ENCODE measurements around the gene ZNF225.

The ZNF225 gene

DNA sequence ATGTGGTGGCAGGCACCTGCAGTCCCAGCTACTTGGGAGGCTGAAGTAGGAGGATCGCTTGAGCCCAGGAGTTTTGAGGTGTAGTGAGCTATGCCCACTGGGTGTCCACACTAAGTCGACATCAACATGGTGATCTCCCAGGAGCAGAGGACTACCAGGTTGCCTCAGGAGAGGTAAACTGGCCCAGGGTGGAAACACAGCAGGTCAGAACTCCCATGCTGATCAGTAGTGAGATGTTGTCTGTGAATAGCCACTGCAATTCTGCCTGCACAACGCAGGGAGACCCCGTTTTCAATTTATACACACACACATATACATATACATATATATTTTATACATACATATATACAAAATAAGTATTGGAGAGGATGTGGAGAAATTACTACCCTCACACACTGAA, 21.1 kb upstream of the ZNF225 start:
- H3K4me3 ChIP-seq (ENCODE audit: low read depth, low read length): no peak overlapping the region
- TF ChIP-seq CTCF (IDR thresholded peaks at IDR 0.05; ENCODE audit: borderline replicate concordance, insufficient read depth, low read depth, low read length): no peak

GRCh38 chr19:44093931-44094765, 19.1 kb upstream of the ZNF225 start, which contains the start of gene ZNF224:
ZNF224 (plus strand) TSS chr19:44094361; CDS start chr19:44097874, 3,513 bp downstream.
- peak within 1 kb of the TSS; percentile 72 for H3K4me3 ChIP-seq (ENCODE audit: low read depth, low read length)
- no peak for TF ChIP-seq CTCF (IDR thresholded peaks at IDR 0.05; ENCODE audit: borderline replicate concordance, insufficient read depth, low read depth, low read length)

DNA sequence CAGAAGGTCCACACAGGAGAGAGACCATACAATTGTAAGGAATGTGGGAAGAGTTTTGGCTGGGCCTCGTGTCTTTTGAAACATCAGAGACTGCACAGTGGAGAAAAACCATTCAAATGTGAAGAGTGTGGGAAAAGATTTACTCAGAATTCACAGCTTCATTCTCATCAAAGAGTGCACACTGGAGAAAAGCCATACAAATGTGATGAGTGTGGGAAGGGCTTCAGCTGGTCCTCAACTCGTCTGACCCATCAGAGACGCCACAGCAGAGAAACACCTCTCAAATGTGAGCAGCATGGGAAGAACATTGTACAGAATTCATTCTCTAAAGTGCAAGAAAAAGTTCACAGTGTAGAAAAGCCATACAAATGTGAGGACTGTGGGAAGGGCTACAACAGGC, 5.4 kb upstream of the ZNF225 start:
- no peak overlapping the region for H3K4me3 ChIP-seq (ENCODE audit: low read depth, low read length)
- TF ChIP-seq CTCF (IDR thresholded peaks at IDR 0.05; ENCODE audit: borderline replicate concordance, insufficient read depth, low read depth, low read length): no peak

DNA sequence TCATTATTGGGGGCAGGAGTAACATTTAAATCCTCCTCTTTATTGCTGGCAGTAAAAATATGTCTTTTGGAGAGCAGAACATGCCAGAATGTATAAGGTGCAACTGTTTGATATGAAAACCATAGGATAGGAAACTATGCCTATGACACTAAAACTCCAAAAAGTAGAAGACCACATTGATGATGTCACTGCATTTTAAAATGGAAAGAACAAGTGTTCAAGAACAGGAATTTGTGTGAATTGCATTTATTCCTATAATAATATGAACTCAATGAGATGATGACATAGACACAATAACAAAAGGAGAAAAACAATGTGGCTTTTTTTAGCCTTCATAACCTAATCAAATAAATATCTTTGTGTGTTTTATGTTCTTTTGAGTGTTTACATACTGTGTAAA, 3.7 kb upstream of the ZNF225 start:
- no peak for TF ChIP-seq CTCF (IDR thresholded peaks at IDR 0.05; ENCODE audit: borderline replicate concordance, insufficient read depth, low read depth, low read length)
- no peak overlapping the region for H3K4me3 ChIP-seq (ENCODE audit: low read depth, low read length)

DNA sequence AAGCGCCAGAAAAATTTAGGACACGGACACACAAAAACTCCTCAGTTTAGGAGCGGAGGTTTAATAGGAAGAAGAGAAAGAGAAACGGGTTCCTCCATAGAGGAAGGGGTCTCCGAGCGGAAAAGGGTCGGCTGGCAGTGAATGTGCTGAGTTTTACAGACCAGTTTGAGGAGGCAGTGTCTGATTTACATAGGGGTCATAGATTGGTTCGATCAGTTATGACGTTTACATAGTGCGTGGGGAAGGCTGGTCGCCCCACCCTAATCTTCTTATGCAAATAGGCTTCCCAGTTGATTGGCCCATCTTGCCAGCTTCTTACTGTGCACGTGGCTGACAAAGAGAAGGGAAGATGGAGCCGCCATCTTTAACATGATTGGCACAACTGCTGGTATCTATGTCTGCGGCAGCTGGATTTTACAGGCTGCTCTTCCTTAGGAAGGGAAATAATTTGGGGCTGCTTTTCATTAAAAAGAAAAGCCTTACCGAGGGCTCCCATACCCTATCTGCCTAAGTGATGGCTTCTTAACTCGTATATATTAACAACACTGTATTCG, 1.2 kb upstream of the ZNF225 start:
- TF ChIP-seq CTCF (IDR thresholded peaks at IDR 0.05; ENCODE audit: borderline replicate concordance, insufficient read depth, low read depth, low read length): no peak
- no peak overlapping the region for H3K4me3 ChIP-seq (ENCODE audit: low read depth, low read length)

DNA sequence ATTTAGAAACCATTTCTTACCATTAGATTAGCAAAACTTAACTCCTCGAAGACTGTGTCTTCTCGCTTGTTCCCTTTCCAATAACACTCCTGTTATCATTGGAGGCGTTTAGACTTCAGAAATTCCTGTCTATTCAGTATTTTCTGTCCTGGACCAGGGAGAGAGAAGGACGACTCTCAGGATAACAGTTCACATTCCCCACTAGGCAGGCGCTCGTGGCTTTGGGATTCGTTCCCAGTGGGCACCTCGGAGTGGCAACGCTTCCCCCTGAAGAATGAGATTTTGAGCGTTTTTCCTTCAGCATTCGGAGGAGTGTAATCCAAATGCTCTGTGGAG, 429 bp upstream of the ZNF225 start:
- H3K4me3 ChIP-seq (ENCODE audit: low read depth, low read length): peak overlapping the region; percentile 69
- no peak for TF ChIP-seq CTCF (IDR thresholded peaks at IDR 0.05; ENCODE audit: borderline replicate concordance, insufficient read depth, low read depth, low read length)

Data from GM12875 (cell line).